RWPE2 (cell line): ENCODE measurements around the gene SUSD6.

Experiments used
- ATAC-seq: fragments of 200-7000 bp; cut with Tn5 transposase; 3 replicates; pipeline ENCODE4 v1.9.1; 2021; ENCODE audit warnings: low read depth
- DNase-seq: peaks from one replicate; pipeline ENCODE4 v3.0.0-alpha.2; 2020; ENCODE audit warnings: low spot score
- H3K27ac ChIP-seq: fragments of 450-650 bp; 2 replicates; pipeline ENCODE4 v1.5.1; 2017; ENCODE audit warnings: mild to moderate bottlenecking; ENCODE audit not compliant: poor library complexity, severe bottlenecking
- H3K27me3 ChIP-seq: fragments of 250-450 bp; sonication (Bioruptor Pico); 2 replicates; pipeline ENCODE4 v1.5.1; 2021; ENCODE audit warnings: mild to moderate bottlenecking, moderate library complexity; ENCODE audit not compliant: insufficient read depth, poor library complexity, severe bottlenecking
- H3K36me3 ChIP-seq: fragments of 250-450 bp; sonication (Bioruptor Pico); 2 replicates; pipeline ENCODE4 v1.5.1; 2020; ENCODE audit warnings: low read depth, mild to moderate bottlenecking, moderate library complexity
- H3K4me1 ChIP-seq: fragments of 250-450 bp; sonication (Bioruptor Pico); 2 replicates; pipeline ENCODE4 v1.5.1; 2021; ENCODE audit warnings: mild to moderate bottlenecking, moderate library complexity; ENCODE audit not compliant: insufficient read depth, poor library complexity, severe bottlenecking
- H3K4me3 ChIP-seq: fragments of 250-450 bp; sonication (Bioruptor Pico); 2 replicates; pipeline ENCODE4 v1.5.1; 2021; ENCODE audit warnings: mild to moderate bottlenecking, moderate library complexity; ENCODE audit not compliant: severe bottlenecking
- H3K9me3 ChIP-seq: fragments of 250-450 bp; sonication (Bioruptor Pico); 2 replicates; pipeline ENCODE4 v1.5.1; 2021; ENCODE audit warnings: mild to moderate bottlenecking, moderate library complexity; ENCODE audit not compliant: severe bottlenecking
- TF ChIP-seq, protein P1 (sequence below): fragments of 450-650 bp; IDR thresholded peaks from one replicate; pipeline ENCODE4 v1.5.1; 2017; ENCODE audit warnings: mild to moderate bottlenecking, moderate library complexity; ENCODE audit not compliant: poor library complexity, severe bottlenecking

The SUSD6 gene

DNA sequence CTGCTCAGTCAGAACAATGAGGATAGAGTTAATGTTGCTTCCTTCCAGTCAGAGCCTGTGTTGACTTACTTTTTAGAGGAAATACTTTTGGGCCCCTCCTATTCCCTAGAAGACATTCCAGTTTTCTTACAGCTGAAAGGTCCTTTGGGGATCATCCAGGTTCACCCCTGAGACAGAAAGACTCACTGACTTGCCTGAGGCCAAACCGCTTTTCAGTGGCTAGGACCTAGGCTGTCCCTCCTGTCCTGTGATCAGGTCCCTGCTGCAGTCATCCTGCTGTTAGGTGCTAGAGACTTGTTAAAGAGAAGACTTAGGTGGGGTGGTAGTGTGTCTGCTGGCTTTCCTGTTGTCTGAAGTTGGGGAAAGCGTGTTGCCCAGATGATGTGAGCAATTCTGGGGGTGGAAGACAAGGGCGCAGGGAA lies 39.6 kb downstream of the SUSD6 start:
- no peaks in the 10 kb centered on the region for H3K9me3 ChIP-seq
- no peaks in the 10 kb centered on the region for H3K36me3 ChIP-seq
- peaks cover 70% of the 10 kb centered on the region for H3K4me1 ChIP-seq
- peak overlapping the region; percentile 85 for H3K27ac ChIP-seq
- TF ChIP-seq, protein P1, sequence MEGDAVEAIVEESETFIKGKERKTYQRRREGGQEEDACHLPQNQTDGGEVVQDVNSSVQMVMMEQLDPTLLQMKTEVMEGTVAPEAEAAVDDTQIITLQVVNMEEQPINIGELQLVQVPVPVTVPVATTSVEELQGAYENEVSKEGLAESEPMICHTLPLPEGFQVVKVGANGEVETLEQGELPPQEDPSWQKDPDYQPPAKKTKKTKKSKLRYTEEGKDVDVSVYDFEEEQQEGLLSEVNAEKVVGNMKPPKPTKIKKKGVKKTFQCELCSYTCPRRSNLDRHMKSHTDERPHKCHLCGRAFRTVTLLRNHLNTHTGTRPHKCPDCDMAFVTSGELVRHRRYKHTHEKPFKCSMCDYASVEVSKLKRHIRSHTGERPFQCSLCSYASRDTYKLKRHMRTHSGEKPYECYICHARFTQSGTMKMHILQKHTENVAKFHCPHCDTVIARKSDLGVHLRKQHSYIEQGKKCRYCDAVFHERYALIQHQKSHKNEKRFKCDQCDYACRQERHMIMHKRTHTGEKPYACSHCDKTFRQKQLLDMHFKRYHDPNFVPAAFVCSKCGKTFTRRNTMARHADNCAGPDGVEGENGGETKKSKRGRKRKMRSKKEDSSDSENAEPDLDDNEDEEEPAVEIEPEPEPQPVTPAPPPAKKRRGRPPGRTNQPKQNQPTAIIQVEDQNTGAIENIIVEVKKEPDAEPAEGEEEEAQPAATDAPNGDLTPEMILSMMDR = no peak
- ATAC-seq = peak; percentile 73
- no peak for DNase-seq
- H3K4me3 ChIP-seq = no peak overlapping the region
- H3K27me3 ChIP-seq = no peaks in the 10 kb centered on the region

DNA sequence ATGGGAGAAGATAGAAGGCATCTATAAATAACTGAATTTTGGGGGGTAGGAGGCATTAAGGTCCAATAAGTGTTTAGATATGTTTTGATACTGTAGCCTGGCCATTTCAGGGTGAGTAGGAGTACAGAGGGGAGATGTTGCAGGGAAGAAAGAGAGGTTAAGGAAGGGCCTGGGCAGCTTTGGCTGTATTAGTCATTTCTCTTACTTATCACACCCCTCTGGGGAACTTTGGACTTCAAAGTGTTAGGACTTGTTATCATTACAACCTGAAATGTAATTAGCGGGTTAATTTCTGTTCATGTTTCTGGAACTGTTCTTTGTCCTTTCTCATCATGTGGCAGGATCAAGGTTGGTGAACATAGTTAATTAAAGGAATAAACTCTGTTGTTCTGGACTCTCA lies 40.3 kb downstream of the SUSD6 start:
- ATAC-seq (peak; percentile 32; the same call in 2 of the 3 replicates), DNase-seq (no peak)
- H3K27ac ChIP-seq = peak overlapping the region; percentile 85
- H3K4me3 ChIP-seq = no peak overlapping the region
- no peaks in the 10 kb centered on the region for H3K36me3 ChIP-seq
- H3K9me3 ChIP-seq = no peaks in the 10 kb centered on the region
- peaks cover 70% of the 10 kb centered on the region for H3K4me1 ChIP-seq
- H3K27me3 ChIP-seq = no peaks in the 10 kb centered on the region
- TF ChIP-seq, protein P1 = no peak

DNA sequence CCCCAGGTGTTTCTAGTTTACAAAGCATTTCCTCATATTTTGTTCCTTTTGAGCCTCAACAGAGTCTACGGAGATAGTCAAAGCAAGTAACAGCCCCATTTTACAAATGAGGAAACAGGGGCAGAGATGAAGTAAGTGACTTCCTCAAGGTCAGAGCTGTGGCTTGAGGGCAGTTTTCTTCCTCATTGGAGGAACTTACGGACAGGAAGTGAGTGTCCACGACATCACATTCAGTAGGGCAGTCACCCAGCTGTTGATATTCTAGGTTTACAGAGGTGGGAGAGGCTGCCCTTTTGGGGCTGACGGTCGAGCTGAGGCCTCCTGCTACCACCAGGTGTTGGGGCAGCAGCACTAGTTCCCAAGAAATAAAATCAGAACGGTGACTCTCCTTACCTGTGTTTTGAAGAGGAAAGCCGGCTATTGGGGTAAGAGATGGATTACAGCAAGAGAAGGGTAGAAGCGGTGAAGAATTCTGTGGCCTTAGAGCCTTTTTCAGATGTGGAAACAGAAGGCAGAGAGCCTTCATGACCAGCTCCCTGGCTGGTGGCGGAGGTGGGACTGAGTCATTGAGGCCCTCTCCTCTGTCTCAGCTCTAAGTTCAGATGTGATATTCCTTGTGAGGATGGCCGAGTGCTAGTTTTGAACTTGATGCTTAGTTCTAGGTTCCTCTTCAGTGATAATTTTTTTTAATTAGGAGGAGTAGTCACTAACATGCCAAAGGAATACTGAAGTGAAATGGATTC lies 41.7 kb downstream of the SUSD6 start:
- ATAC-seq = no peak
- no peak for DNase-seq
- Histone ChIP-seq H3K4me3 (no peak overlapping the region), H3K27ac (peak overlapping the region; percentile 85), H3K4me1 (peaks cover 73% of the 10 kb centered on the region), H3K27me3 (no peaks in the 10 kb centered on the region), H3K36me3 (no peaks in the 10 kb centered on the region), H3K9me3 (no peaks in the 10 kb centered on the region)
- TF ChIP-seq, protein P1 = no peak

DNA sequence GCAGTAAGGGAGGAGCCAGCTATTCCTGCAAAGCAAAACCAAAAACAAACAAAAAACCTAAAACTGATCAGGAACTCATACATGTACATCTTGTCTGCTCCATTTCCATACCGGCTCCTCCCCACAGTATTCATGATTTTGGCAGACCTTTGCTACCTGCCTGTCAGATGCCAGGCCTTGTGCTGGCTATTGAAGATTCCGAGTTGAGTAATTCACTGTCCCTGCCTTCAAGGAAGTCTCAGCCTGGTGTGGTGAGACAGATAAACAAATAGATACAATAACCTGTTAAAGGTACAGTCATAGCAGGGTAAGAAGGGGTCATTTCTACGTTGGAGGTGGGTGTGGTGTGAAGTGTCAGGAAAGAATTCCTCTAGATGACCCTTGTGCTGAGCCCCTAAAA lies 42.7 kb downstream of the SUSD6 start:
- no peaks in the 10 kb centered on the region for H3K27me3 ChIP-seq
- peak overlapping the region; percentile 85 for H3K27ac ChIP-seq
- TF ChIP-seq, protein P1 = no peak
- H3K36me3 ChIP-seq = peaks cover 2% of the 10 kb centered on the region
- H3K4me3 ChIP-seq = no peak overlapping the region
- ATAC-seq = peak; percentile 58
- H3K4me1 ChIP-seq = peaks cover 73% of the 10 kb centered on the region
- no peaks in the 10 kb centered on the region for H3K9me3 ChIP-seq
- DNase-seq = no peak

DNA sequence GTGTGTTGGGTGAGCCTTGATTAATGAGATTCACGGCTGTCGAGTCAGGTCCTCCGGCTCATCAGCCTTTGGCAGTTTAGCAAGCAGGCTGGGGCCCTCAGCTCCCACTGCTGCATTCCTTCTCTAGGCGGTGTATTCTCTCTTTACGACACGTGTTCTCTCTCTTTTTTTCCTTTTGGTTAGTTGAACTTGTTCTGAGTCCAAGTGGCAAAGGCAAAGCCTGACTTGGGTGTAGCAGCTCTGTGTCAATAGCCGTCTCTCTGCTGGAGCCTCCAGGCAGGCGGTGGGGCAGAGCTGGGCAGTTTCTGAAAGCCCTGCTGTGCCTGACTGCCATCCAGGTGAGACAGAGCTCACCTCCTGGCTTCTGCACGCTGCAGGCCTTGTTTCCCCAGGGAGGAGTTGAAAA lies 46.6 kb downstream of the SUSD6 start:
- Histone ChIP-seq H3K27me3 (no peaks in the 10 kb centered on the region), H3K9me3 (no peaks in the 10 kb centered on the region), H3K36me3 (peaks cover 21% of the 10 kb centered on the region), H3K4me3 (no peak overlapping the region), H3K4me1 (peaks cover 45% of the 10 kb centered on the region), H3K27ac (peak overlapping the region; percentile 74)
- DNase-seq (peak; percentile 70), ATAC-seq (peak; percentile 73)
- TF ChIP-seq, protein P1 = no peak
